GM23338 (cell line): ENCODE measurements around the gene CARMIL1. TPM values are rescaled to one million over a fixed set of nuclear protein-coding genes. Genes with fewer than 3 reads are reported as not detected.

Experiments
- ATAC-seq: fragments of 200-7000 bp; cut with Tn5 transposase; 3 replicates; pipeline ENCODE4 v1.9.1; 2020
- DNase-seq: peaks from one replicate; pipeline ENCODE4 v3.0.0-alpha.2; 2015; ENCODE audit warnings: low spot score
- H2AFZ ChIP-seq: fragments of 200-600 bp; sonication (generic); 2 replicates; pipeline ENCODE4 v1.8.0; 2016; ENCODE audit warnings: antibody characterized with exemption, mild to moderate bottlenecking, moderate library complexity
- H3F3A ChIP-seq: fragments of 200-600 bp; sonication (generic); replicated peaks from 2 replicates; pipeline ENCODE4 v1.8.0; 2017; ENCODE audit warnings: antibody characterized with exemption, mixed run types, low read depth
- H3K27ac ChIP-seq: fragments of 200-600 bp; sonication (generic); 2 replicates; pipeline ENCODE4 v1.6.1; 2016; ENCODE audit warnings: low read depth
- H3K27me3 ChIP-seq: fragments of 200-600 bp; sonication (generic); 2 replicates; pipeline ENCODE4 v1.8.0; 2016; ENCODE audit warnings: mild to moderate bottlenecking, mixed run types, moderate library complexity; ENCODE audit not compliant: insufficient read depth
- H3K36me3 ChIP-seq: fragments of 200-600 bp; sonication (generic); 2 replicates; pipeline ENCODE4 v1.8.0; 2016; ENCODE audit warnings: mild to moderate bottlenecking; ENCODE audit not compliant: insufficient read depth
- H3K4me1 ChIP-seq: fragments of 200-600 bp; sonication (generic); 2 replicates; pipeline ENCODE4 v1.8.0; 2016; ENCODE audit warnings: mild to moderate bottlenecking, moderate library complexity; ENCODE audit not compliant: insufficient read depth
- H3K4me2 ChIP-seq: fragments of 200-600 bp; sonication (generic); 2 replicates; pipeline ENCODE4 v1.7.1; 2017; ENCODE audit warnings: mixed run types
- H3K4me3 ChIP-seq: fragments of 200-600 bp; sonication (generic); 2 replicates; pipeline ENCODE4 v1.6.1; 2016; ENCODE audit warnings: mixed run types
- H3K79me2 ChIP-seq: fragments of 200-600 bp; sonication (generic); replicated peaks from 2 replicates; pipeline ENCODE4 v1.8.0; 2017; ENCODE audit warnings: mild to moderate bottlenecking; ENCODE audit not compliant: insufficient read depth
- H3K9me2 ChIP-seq: fragments of 200-600 bp; sonication (generic); 2 replicates; pipeline ENCODE4 v1.8.0; 2017; ENCODE audit not compliant: insufficient read depth
- H4K20me1 ChIP-seq: fragments of 200-600 bp; sonication (generic); replicated peaks from 2 replicates; pipeline ENCODE4 v1.8.0; 2017; ENCODE audit warnings: mild to moderate bottlenecking; ENCODE audit not compliant: insufficient read depth
- H3K27ac Mint-ChIP-seq: 2 replicates; pipeline ENCODE4 v1.8.0; 2020; ENCODE audit warnings: inconsistent platforms, mild to moderate bottlenecking, moderate library complexity, mixed read lengths
- H3K27me3 Mint-ChIP-seq: 3 replicates; pipeline ENCODE4 v1.8.0; 2022; ENCODE audit warnings: low read depth, mild to moderate bottlenecking, moderate library complexity, mixed read lengths, inconsistent platforms; ENCODE audit not compliant: insufficient read depth, poor library complexity
- H3K36me3 Mint-ChIP-seq: 3 replicates; pipeline ENCODE4 v1.8.0; 2021; ENCODE audit warnings: low read depth, mild to moderate bottlenecking, inconsistent platforms, moderate library complexity, mixed read lengths
- H3K4me1 Mint-ChIP-seq: 3 replicates; pipeline ENCODE4 v1.8.0; 2020; ENCODE audit warnings: mild to moderate bottlenecking, inconsistent platforms, mixed read lengths
- H3K4me3 Mint-ChIP-seq: 3 replicates; pipeline ENCODE4 v1.8.0; 2021; ENCODE audit warnings: moderate library complexity, mild to moderate bottlenecking, inconsistent platforms, mixed read lengths
- H3K9me3 Mint-ChIP-seq: 3 replicates; pipeline ENCODE4 v1.8.0; 2020; ENCODE audit warnings: moderate library complexity, mild to moderate bottlenecking, inconsistent platforms, mixed read lengths
- CREB1 ChIP-seq: fragments of 250-450 bp; sonication (Bioruptor Pico); IDR thresholded peaks from 2 replicates; pipeline ENCODE4 v1.5.0; 2020; ENCODE audit warnings: low read depth, mild to moderate bottlenecking, moderate library complexity
- EZH2 ChIP-seq: fragments of 200-600 bp; sonication (generic); IDR thresholded peaks from one replicate; pipeline ENCODE4 v1.8.0; 2017; ENCODE audit warnings: antibody characterized with exemption, mild to moderate bottlenecking, low read depth; ENCODE audit not compliant: unreplicated experiment
- EZH2phosphoT487 ChIP-seq: fragments of 200-600 bp; sonication (generic); IDR thresholded peaks from one replicate; pipeline ENCODE4 v1.8.1; 2018; ENCODE audit warnings: antibody characterized with exemption; ENCODE audit not compliant: unreplicated experiment
- JUNB ChIP-seq: IDR thresholded peaks from one replicate; pipeline ENCODE4 v1.6.1; 2016; ENCODE audit warnings: antibody characterized with exemption; ENCODE audit not compliant: unreplicated experiment
- NANOG ChIP-seq: IDR thresholded peaks from 2 replicates; pipeline ENCODE4 v1.6.1; 2016; ENCODE audit warnings: antibody characterized with exemption, borderline replicate concordance
- POLR2AphosphoS5 ChIP-seq: IDR thresholded peaks from 2 replicates; pipeline ENCODE4 v1.6.1; 2016; ENCODE audit warnings: antibody characterized with exemption, low read depth
- STAT1 ChIP-seq: IDR thresholded peaks from one replicate; pipeline ENCODE4 v1.6.1; 2016; ENCODE audit warnings: antibody characterized with exemption; ENCODE audit not compliant: unreplicated experiment
- ZNF114 ChIP-seq: fragments of 250-450 bp; sonication (Bioruptor Pico); IDR thresholded peaks from 2 replicates; pipeline ENCODE4 v1.5.0; 2020; ENCODE audit warnings: mild to moderate bottlenecking, moderate library complexity
- ZNF331 ChIP-seq: fragments of 250-450 bp; sonication (Bioruptor Pico); IDR thresholded peaks from 2 replicates; pipeline ENCODE4 v1.5.0; 2020; ENCODE audit warnings: low read depth, mild to moderate bottlenecking, moderate library complexity
- polyA plus RNA-seq: library from polyadenylated mRNA; unstranded; fragments of >200 nt; fragmentation: Nextera tagmentation; extraction: Ambion mirVana; gene quantifications from 2 replicates; pipeline ENCODE4 v1.2.1, GENCODE V29; 2016
- total RNA-seq: library from RNA; depleted of rRNA; stranded (reverse); fragments of >200 nt; shearing (Covaris generic); gene quantifications from 2 replicates; pipeline ENCODE4 v1.2.3, GENCODE V29; 2014
- TF ChIP-seq, protein P1 (sequence below): IDR thresholded peaks from 2 replicates; pipeline ENCODE4 v1.6.1; 2016; ENCODE audit warnings: antibody characterized with exemption
- TF ChIP-seq, protein P2 (sequence below): IDR thresholded peaks from one replicate; pipeline ENCODE4 v1.6.1; 2018; ENCODE audit warnings: antibody characterized with exemption; ENCODE audit not compliant: unreplicated experiment

Gene CARMIL1
- total and polyA plus RNA-seq, 2 experiments from 2014 or later, result 43.2 to 66.9 TPM

DNA sequence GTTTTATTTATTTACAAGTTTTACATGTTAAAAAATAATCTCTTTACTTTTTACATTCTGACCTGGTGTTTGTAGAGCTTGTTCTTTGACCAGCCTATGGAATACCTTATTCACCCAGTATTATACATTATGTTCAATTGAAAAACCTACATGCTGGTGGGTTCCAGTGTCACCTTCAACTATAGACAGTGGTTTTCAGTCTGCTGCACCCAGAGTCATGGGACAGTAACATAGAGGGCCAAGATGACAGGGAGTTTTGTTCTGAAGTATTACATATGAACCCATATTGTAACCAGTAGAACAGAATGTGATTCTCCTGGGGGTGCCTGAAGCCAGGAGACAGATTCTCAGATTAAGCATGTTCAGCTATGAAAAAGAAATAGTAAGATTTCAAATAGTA, 233.4 kb downstream of the CARMIL1 start (continued):
- TF ChIP-seq ZNF114, result no peak
- TF ChIP-seq, protein P1, sequence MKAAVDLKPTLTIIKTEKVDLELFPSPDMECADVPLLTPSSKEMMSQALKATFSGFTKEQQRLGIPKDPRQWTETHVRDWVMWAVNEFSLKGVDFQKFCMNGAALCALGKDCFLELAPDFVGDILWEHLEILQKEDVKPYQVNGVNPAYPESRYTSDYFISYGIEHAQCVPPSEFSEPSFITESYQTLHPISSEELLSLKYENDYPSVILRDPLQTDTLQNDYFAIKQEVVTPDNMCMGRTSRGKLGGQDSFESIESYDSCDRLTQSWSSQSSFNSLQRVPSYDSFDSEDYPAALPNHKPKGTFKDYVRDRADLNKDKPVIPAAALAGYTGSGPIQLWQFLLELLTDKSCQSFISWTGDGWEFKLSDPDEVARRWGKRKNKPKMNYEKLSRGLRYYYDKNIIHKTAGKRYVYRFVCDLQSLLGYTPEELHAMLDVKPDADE, result no peak

DNA sequence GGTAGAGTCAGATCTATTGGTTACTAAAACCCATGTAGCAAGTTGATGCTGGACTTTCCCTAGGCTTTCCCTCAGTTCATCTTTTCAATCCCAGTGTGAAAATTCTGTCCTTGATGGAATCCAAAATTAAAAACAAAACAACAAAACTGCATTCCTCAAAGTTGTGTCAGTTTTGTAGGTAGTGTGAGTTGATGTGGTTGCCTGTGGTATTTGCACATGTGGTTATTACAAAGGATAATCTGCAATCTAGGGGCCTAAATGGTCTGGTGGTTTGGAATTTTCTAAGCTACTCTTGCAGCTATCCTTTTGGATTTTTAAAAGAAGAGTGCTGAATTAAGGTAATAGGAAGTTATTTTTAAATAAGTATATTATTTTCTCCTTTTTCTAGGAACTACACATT, 240.7 kb downstream of the CARMIL1 start:
- Histone ChIP-seq H3K4me2 (no peak overlapping the region), H4K20me1 (no peaks in the 10 kb centered on the region; the same call in 1 of the 2 replicates), H3K4me1 (no peaks in the 10 kb centered on the region), H3K27me3 (no peaks in the 10 kb centered on the region), H3K79me2 (no peaks in the 10 kb centered on the region), H2AFZ (no peak overlapping the region), H3K36me3 (peaks cover 6% of the 10 kb centered on the region), H3K9me2 (no peaks in the 10 kb centered on the region), H3K27ac (no peak overlapping the region), H3F3A (no peaks in the 10 kb centered on the region), H3K4me3 (no peak overlapping the region)
- Mint-ChIP-seq H3K27me3 (peaks cover 2% of the 10 kb centered on the region), H3K9me3 (no peaks in the 10 kb centered on the region), H3K36me3 (peaks cover 12% of the 10 kb centered on the region), H3K4me1 (peaks cover 3% of the 10 kb centered on the region; the same call in 2 of the 3 replicates), H3K4me3 (no peak overlapping the region), H3K27ac (no peak overlapping the region)
- ATAC-seq (no peak), DNase-seq (no peak)
- no peak for TF ChIP-seq ZNF331 (CRISPR knock-in tag)
- no peak for TF ChIP-seq CREB1 (CRISPR knock-in tag)
- no peak for TF ChIP-seq JUNB
- no peak for TF ChIP-seq ZNF114
- no peak for TF ChIP-seq EZH2phosphoT487
- TF ChIP-seq NANOG, result no peak
- TF ChIP-seq, protein P1, result no peak
- TF ChIP-seq, protein P2, sequence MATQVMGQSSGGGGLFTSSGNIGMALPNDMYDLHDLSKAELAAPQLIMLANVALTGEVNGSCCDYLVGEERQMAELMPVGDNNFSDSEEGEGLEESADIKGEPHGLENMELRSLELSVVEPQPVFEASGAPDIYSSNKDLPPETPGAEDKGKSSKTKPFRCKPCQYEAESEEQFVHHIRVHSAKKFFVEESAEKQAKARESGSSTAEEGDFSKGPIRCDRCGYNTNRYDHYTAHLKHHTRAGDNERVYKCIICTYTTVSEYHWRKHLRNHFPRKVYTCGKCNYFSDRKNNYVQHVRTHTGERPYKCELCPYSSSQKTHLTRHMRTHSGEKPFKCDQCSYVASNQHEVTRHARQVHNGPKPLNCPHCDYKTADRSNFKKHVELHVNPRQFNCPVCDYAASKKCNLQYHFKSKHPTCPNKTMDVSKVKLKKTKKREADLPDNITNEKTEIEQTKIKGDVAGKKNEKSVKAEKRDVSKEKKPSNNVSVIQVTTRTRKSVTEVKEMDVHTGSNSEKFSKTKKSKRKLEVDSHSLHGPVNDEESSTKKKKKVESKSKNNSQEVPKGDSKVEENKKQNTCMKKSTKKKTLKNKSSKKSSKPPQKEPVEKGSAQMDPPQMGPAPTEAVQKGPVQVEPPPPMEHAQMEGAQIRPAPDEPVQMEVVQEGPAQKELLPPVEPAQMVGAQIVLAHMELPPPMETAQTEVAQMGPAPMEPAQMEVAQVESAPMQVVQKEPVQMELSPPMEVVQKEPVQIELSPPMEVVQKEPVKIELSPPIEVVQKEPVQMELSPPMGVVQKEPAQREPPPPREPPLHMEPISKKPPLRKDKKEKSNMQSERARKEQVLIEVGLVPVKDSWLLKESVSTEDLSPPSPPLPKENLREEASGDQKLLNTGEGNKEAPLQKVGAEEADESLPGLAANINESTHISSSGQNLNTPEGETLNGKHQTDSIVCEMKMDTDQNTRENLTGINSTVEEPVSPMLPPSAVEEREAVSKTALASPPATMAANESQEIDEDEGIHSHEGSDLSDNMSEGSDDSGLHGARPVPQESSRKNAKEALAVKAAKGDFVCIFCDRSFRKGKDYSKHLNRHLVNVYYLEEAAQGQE, result no peak
- TF ChIP-seq STAT1, result no peak
- TF ChIP-seq EZH2, result no peak
- TF ChIP-seq POLR2AphosphoS5, result no peak
